ENCODE results near the gene SPATA46. TPM values are rescaled to one million over a fixed set of nuclear protein-coding genes. Genes with fewer than 3 reads are reported as not detected.

The SPATA46 gene
- total RNA-seq, 1 donor from 2014 or later = not detected

GRCh38 chr1:162373541-162374260 is 3.0 kb downstream of the SPATA46 start:
- DNase-seq = no peak

- DNase-seq = no peak
These were observed 3.6 kb downstream of the SPATA46 start for GRCh38 chr1:162373072-162373427.

GRCh38 chr1:162372159-162373071 is 4.2 kb downstream of the SPATA46 start:
- no peak for DNase-seq

GRCh38 chr1:162371611-162372010 is 5.0 kb downstream of the SPATA46 start:
- DNase-seq = no peak

- DNase-seq = no peak
These were observed 5.9 kb downstream of the SPATA46 start for GRCh38 chr1:162370721-162371120.

GRCh38 chr1:162370161-162370560 is 6.5 kb downstream of the SPATA46 start:
- no peak for DNase-seq

- no peak for DNase-seq
These were observed 7.1 kb downstream of the SPATA46 start for GRCh38 chr1:162369571-162369970.

- no peak for DNase-seq
These were observed 8.2 kb downstream of the SPATA46 start for GRCh38 chr1:162368451-162368850.

GRCh38 chr1:162367772-162368171 is 8.9 kb downstream of the SPATA46 start:
- DNase-seq = no peak

- DNase-seq = no peak
These were observed 9.6 kb downstream of the SPATA46 start for GRCh38 chr1:162367073-162367472.

- no peak for DNase-seq
These were observed 10.0 kb downstream of the SPATA46 start for GRCh38 chr1:162366671-162367070.

GRCh38 chr1:162366149-162366548 is 10.5 kb downstream of the SPATA46 start:
- DNase-seq = no peak

- DNase-seq = no peak
These were observed 11.2 kb downstream of the SPATA46 start for GRCh38 chr1:162365284-162366020.

GRCh38 chr1:162364498-162364897 is 12.2 kb downstream of the SPATA46 start:
- no peak for DNase-seq

- no peak for DNase-seq
These were observed 12.8 kb downstream of the SPATA46 start for GRCh38 chr1:162363823-162364222.

- DNase-seq = no peak
These were observed 15.3 kb downstream of the SPATA46 start for GRCh38 chr1:162361349-162361748.

- no peak for DNase-seq
These were observed 15.8 kb downstream of the SPATA46 start for GRCh38 chr1:162360874-162361260.

GRCh38 chr1:162360237-162360873 is 16.3 kb downstream of the SPATA46 start:
- no peak for DNase-seq

- DNase-seq = no peak
These were observed 17.0 kb downstream of the SPATA46 start for GRCh38 chr1:162359523-162360236.

- no peak for DNase-seq
These were observed 17.7 kb downstream of the SPATA46 start for GRCh38 chr1:162358928-162359327.

GRCh38 chr1:162357681-162358266 is 18.9 kb downstream of the SPATA46 start:
- DNase-seq = no peak
